Mesodermal cell (in vitro differentiated cells): ENCODE results near the gene SLC9A8.

Experiments used
- H3K27ac ChIP-seq: 2 replicates; pipeline ENCODE4 v1.7.0; 2013; ENCODE audit warnings: mild to moderate bottlenecking, low read depth, low read length, moderate library complexity; ENCODE audit not compliant: severe bottlenecking
- H3K36me3 ChIP-seq: 2 replicates; pipeline ENCODE4 v1.7.1; 2013; ENCODE audit warnings: mild to moderate bottlenecking, low read length, moderate library complexity; ENCODE audit not compliant: control insufficient read depth, insufficient read depth
- H3K4me1 ChIP-seq: one replicate; pipeline ENCODE4 v1.7.1; 2013; ENCODE audit warnings: mild to moderate bottlenecking, low read length; ENCODE audit not compliant: insufficient read depth, control insufficient read depth, poor library complexity, severe bottlenecking
- H3K4me3 ChIP-seq: 2 replicates; pipeline ENCODE4 v1.7.0; 2013; ENCODE audit warnings: low read length, control low read depth, mild to moderate bottlenecking; ENCODE audit not compliant: insufficient read depth, poor library complexity, severe bottlenecking; ENCODE audit errors: extremely low read depth
- H3K9me3 ChIP-seq: 2 replicates; pipeline ENCODE4 v1.7.1; 2013; ENCODE audit warnings: mild to moderate bottlenecking, low read length, moderate library complexity; ENCODE audit not compliant: control insufficient read depth
- WGBS, 2 experiments: methylation state at CpG; one replicate each; pipeline ENCODE4 v1.1.5; 2013; ENCODE audit warnings: missing lambda C conversion rate in 2 of 2; ENCODE audit not compliant: insufficient coverage in 2 of 2; 5-methylcytosine and 5-hydroxymethylcytosine counted together

Gene SLC9A8

GRCh38 chr20:49880724-49881445 is 68.3 kb downstream of the SLC9A8 start:
- 89 to 96% methylated on average over 3 to 13 of the region's 15 CpGs for WGBS, 2 experiments
- H3K4me1 ChIP-seq = no peaks in the 10 kb centered on the region
- H3K9me3 ChIP-seq = no peaks in the 10 kb centered on the region
- peaks cover 56% of the 10 kb centered on the region for H3K36me3 ChIP-seq
- H3K4me3 ChIP-seq = no peak overlapping the region
- no peak overlapping the region for H3K27ac ChIP-seq

- H3K4me3 ChIP-seq = no peak overlapping the region
- H3K27ac ChIP-seq = no peak overlapping the region
- WGBS, 2 experiments = 93 to 95% methylated on average over 27 of the region's 29 CpGs
- peaks cover 9% of the 10 kb centered on the region for H3K4me1 ChIP-seq
- H3K36me3 ChIP-seq = peaks cover 49% of the 10 kb centered on the region
- no peaks in the 10 kb centered on the region for H3K9me3 ChIP-seq
Measured at GRCh38 chr20:49882171-49882970, 69.7 kb downstream of the SLC9A8 start.

- 94 to 98% methylated on average over 8 to 9 of the region's 10 CpGs for WGBS, 2 experiments
- peaks cover 9% of the 10 kb centered on the region for H3K4me1 ChIP-seq
- H3K36me3 ChIP-seq = peaks cover 49% of the 10 kb centered on the region
- H3K9me3 ChIP-seq = no peaks in the 10 kb centered on the region
- no peak overlapping the region for H3K4me3 ChIP-seq
- H3K27ac ChIP-seq = no peak overlapping the region
Measured at GRCh38 chr20:49883246-49883802, 70.7 kb downstream of the SLC9A8 start.

GRCh38 chr20:49885558-49886332 is 73.1 kb downstream of the SLC9A8 start:
- Histone ChIP-seq H3K4me1 (peaks cover 9% of the 10 kb centered on the region), H3K27ac (no peak overlapping the region), H3K9me3 (no peaks in the 10 kb centered on the region), H3K36me3 (peaks cover 37% of the 10 kb centered on the region), H3K4me3 (no peak overlapping the region)
- WGBS, 2 experiments = 79 to 90% methylated on average over 14 to 16 of the region's 16 CpGs

- no peak overlapping the region for H3K27ac ChIP-seq
- peaks cover 33% of the 10 kb centered on the region for H3K36me3 ChIP-seq
- H3K9me3 ChIP-seq = no peaks in the 10 kb centered on the region
- peaks cover 18% of the 10 kb centered on the region for H3K4me1 ChIP-seq
- WGBS, 2 experiments = 95% methylated on average over 19 to 26 of the region's 30 CpGs
- no peak overlapping the region for H3K4me3 ChIP-seq
Measured at GRCh38 chr20:49886571-49887213, 74.1 kb downstream of the SLC9A8 start.

GRCh38 chr20:49887251-49888211 is 74.9 kb downstream of the SLC9A8 start:
- peaks cover 30% of the 10 kb centered on the region for H3K36me3 ChIP-seq
- 91 to 93% methylated on average over 26 to 28 of the region's 32 CpGs for WGBS, 2 experiments
- peak overlapping the region; percentile 4 for H3K27ac ChIP-seq
- H3K4me1 ChIP-seq = peaks cover 21% of the 10 kb centered on the region
- H3K9me3 ChIP-seq = no peaks in the 10 kb centered on the region
- H3K4me3 ChIP-seq = no peak overlapping the region

- H3K4me3 ChIP-seq = no peak overlapping the region
- WGBS, 2 experiments = 43 to 47% methylated on average over 17 to 18 of the region's 18 CpGs
- peaks cover 26% of the 10 kb centered on the region for H3K36me3 ChIP-seq
- H3K4me1 ChIP-seq = peaks cover 26% of the 10 kb centered on the region
- H3K27ac ChIP-seq = no peak overlapping the region
- H3K9me3 ChIP-seq = no peaks in the 10 kb centered on the region
Measured at GRCh38 chr20:49888212-49889000, 75.8 kb downstream of the SLC9A8 start.

- Histone ChIP-seq H3K4me1 (peaks cover 29% of the 10 kb centered on the region), H3K4me3 (no peak overlapping the region), H3K27ac (no peak overlapping the region), H3K9me3 (no peaks in the 10 kb centered on the region), H3K36me3 (peaks cover 17% of the 10 kb centered on the region)
- WGBS, 2 experiments = 92 to 94% methylated on average over 7 to 9 of the region's 9 CpGs
Measured at GRCh38 chr20:49889001-49889934, 76.6 kb downstream of the SLC9A8 start.
